Stimulated activated CD4-positive, alpha-beta T cell treated with anti-CD3 and anti-CD28 coated beads, Interleukin-4, amount 100 ng/mL, for 24 hours (primary cell): ENCODE data around the gene RUNX1.

Source experiments
- DNase-seq: peaks from one replicate; pipeline ENCODE4 v3.0.0-alpha.2; 2020

RUNX1 gene

DNA sequence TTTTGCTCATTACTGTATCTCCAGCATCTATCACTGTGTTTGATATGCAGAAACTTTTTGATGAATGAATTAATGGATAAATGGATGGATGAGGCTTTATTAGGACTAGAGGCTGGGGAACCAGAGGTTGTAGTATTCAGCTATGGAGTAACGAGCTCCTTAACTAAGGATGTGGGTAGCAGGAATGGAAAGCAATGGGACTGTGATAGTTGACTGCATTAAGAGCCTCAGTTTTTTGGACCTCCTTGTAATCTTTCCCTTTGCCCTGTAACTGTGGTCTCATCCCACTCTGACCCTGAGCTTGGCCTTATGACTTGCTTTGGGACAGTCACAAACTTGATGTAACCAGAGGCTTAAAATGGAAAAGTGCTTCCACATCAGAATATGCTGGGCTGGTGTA lies 9.0 kb upstream of the RUNX1 start:
- DNase-seq, result no peak

- no peak for DNase-seq
Observed at GRCh38 chr21:35057428-35057827, 8.3 kb upstream of the RUNX1 start.

- DNase-seq, result no peak
Observed at GRCh38 chr21:35053356-35054096, 4.4 kb upstream of the RUNX1 start.

DNA sequence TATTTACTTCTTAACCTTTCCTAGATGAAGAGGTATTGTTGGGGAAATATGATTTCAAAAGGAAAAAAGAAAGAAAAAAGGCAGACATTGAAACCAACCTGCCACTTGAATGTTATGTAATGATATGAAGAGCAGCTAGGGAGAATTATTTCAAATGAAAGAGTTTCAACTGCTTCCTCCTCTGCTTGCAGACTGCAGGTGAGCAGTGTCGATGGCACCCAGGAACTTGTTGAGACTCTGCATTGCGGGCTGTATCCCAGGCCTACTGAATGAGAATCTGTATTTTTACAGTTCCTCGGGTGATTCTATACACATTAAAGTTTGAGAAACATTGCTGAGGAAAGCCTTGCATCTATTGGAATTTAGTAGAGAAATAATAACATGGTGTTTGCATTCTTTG lies 3.7 kb upstream of the RUNX1 start:
- no peak for DNase-seq

DNA sequence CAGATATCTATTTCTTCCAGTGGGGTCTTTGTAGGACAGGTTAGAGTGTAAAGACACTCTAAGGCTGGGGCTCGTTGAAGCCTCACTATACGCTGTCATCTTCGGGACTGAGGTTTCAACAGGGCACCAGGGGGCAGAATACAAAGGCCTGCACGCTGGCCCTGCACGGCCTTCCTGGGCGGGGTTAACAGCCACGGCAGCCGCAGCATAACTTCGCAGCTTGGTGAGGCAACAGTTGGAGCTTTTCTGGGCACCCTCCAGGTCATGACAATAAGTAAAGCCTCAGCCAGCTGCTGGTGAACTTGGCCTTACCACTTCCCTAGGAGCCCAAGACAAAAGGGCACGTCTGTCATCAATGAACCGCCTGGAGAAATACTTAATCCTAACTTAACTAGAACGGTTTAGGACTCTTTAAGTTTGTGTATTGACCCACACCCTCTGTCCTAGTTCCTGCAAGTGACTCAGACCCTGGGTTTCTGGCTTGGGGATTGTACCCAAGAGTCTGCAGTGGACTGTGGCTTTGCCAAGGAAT lies 2.3 kb upstream of the RUNX1 start:
- peak; percentile 84 for DNase-seq

- DNase-seq, result no peak
Observed at GRCh38 chr21:35050348-35051286, 1.5 kb upstream of the RUNX1 start.

DNA sequence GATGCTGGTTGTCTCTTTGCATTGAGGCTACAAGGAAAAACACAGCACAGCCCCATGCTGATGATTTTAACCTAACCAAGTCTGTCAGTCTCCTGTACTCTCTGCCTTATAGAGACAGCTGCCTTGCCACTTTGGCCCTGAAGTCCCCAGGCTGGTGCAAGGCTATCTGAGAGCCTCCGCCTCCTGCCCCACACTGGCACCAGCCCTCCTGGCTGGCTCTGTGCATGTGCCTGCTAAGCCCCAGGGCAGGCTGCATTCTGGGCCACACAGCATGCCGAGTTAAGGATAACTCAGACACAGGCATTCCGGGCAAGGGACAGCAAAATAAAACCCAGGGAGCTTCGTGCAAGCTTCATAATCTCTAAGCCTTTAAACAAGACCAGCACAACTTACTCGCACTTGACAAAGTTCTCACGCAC lies 910 bp downstream of the RUNX1 start:
- DNase-seq, result peak; percentile 48

DNA sequence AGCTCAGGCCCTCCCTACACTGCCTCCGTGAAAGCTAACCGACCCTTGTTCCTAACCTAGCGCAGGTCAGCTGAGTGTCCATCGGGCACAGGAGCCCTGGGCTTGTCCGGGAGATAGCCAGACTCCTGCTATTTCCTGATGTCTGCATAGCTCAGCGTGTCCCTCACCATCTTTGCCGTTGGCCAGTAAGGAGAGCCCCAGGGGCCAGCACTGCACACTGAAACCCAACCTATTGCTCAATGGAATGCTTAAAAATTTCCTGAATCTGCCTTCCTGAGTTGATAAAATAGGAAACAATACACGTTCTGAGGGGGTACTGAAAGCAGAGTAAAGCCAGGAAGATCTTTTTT lies 2.2 kb downstream of the RUNX1 start:
- no peak for DNase-seq

- no peak for DNase-seq
Observed at GRCh38 chr21:35046263-35046624, 2.9 kb downstream of the RUNX1 start.

DNA sequence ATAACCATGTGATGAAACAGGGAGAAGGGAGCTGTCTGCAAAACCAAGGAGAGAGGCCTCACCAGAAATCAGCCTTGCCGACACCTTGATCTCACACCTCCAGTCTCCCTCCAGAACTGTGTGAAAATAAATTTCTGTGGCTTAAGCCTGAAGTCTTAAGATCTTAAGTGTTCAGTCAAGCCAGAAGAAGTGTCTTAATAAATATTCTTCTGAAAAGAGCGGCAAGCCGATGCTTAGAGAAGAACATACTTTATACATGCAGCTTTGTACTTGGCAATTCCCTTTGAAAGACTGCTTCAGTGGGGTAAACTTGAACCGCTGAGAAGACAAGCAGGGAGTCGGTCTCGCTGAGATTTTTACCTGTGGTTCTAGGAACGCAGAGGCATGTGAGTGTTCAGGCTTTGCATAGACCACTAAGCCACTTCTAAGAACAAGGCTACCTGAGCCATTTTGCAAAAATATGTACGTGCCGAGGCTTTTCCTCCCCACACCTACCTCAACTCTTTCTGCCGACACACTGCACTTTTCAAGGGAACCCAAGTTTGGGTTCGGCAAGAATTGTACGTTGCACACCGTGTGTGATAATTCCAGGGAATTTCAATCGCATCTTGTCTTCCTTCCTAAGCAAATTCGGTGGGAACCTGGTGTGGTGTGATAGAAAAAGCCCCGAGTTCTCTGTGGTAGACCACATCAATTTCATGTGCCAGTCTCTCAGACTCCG lies 3.4 kb downstream of the RUNX1 start:
- DNase-seq, result peak; percentile 61

DNA sequence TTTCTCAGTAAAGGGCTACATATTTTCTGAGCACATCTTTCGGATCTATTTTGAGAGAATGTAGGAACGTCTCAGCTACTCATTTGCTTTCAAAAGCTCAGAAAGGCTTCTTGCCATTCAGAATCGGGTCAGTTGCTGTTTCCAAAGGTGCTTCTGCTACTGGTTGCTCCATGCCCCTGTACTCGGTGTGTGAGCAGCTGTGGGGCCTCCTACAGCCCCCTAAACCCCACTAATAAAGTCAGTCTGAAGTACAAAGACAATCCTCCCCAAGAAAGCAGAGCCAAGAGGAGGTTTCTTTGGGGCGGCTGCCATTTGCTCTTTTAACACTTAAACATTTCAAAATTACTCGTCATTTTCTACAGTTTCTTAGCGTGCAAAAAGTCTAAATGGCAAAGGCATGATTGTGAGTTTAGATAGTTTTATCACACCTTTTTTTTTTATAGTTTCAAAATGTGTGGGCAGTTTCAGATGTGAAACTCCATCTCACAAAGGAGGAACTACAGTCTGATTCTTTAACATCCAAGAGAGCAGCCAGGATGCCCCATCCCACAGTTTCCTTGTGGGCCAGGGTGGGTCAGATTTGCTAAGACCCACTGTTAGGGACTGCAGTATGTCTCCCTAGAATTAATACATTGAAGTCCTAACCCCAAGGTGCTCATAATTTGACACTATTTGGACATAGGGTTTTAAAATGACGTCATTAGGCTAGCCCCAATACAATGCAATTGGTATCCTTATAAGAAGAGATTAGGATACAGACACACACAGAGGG lies 4.1 kb downstream of the RUNX1 start:
- peak; percentile 38 for DNase-seq

DNA sequence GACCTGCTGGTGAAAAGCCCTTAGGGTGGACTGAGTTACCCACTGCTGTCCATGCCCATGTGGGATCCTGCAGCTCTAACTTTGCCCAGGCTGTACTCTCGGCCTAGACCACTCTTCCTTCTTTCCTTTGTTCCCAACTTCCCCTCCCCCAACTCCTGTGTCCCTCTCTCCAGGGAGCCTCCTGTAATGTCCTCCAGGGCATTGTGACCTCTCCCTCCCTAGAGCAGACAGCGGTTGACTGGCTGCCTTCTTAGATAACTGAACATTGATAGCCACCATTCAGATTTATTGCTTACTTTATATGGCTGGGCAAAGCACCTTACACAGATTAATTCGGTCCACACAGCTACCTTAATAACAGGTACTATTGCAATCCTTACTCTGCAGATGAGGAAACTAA lies 5.0 kb downstream of the RUNX1 start:
- no peak for DNase-seq

- DNase-seq, result no peak
Observed at GRCh38 chr21:35043549-35043948, 5.6 kb downstream of the RUNX1 start.

- DNase-seq, result no peak
Observed at GRCh38 chr21:35042836-35043235, 6.3 kb downstream of the RUNX1 start.

- DNase-seq, result no peak
Observed at GRCh38 chr21:35041881-35042280, 7.2 kb downstream of the RUNX1 start.

- DNase-seq, result no peak
Observed at GRCh38 chr21:35041122-35041521, 8.0 kb downstream of the RUNX1 start.

- DNase-seq, result no peak
Observed at GRCh38 chr21:35039595-35040289, 9.4 kb downstream of the RUNX1 start.

- DNase-seq, result no peak
Observed at GRCh38 chr21:35038772-35039319, 10.3 kb downstream of the RUNX1 start.

- DNase-seq, result no peak
Observed at GRCh38 chr21:35037384-35037765, 11.7 kb downstream of the RUNX1 start.

DNA sequence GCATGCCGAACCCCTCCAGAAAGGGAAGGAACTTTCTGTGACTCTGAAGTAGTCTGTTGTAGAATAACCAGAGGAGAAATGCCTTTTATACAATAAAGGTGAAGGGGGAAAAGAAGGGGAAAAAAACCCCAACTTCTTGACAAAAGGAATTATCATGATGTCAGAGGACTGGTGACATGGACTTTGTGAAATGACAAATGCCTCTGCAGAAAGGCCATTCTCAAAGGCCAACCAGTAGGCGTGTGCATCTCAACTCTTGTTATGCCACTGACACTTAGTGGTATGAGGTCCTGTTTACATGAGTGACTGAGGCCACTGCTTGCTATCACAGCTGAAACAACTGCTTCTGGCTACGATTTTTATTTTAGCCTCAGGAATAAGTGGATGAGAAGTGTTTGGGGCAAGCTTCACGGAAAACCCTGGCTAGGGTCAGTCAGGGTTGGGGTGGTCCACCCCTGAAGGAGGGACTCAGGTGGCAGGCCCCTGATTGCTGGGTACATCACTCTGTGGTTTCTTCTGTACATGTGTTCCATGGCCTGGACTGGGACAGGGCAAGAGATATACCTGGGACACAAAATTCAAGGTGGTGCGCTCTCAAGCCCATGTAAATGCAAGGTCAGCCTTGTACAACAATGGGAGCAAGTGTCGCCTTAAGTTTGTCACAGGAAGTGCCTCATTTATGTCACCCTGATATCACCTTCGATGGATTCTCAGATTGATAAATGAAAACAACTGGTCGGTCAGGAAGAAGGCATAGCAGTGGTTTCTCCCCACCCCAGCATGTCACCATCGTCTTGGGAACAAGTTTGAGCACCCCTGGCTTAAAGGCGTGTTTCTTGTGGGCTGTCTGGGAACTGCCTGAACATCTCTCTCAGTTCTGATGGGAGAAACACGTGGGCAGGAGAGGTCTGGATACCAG lies 12.4 kb downstream of the RUNX1 start:
- no peak for DNase-seq

- no peak for DNase-seq
Observed at GRCh38 chr21:35035581-35035980, 13.5 kb downstream of the RUNX1 start.
